ENCODE results near the gene CASP14.

CASP14 gene

DNA sequence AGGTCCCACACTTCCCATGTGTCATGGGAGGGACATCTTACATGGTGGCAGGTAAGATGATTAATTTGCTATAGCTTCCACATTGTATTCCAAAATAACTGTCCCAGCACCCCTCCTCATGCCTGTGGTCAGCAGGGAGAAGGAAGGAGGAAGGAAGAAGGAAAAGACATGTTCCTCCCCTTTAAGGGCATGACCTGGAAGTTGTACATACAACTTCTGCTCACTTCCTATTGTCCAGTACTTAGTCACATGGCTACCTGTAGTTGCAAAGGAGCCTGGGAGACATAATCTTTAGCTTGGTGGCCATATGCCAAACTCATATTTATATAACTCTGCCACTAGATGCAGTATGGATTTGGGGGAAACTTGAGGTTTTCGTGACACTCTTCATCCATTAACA, 17.6 kb upstream of the CASP14 start:
- Histone ChIP-seq H3K4me3 (ENCODE audit: low read depth, low read length, poor library complexity, severe bottlenecking) (no peak overlapping the region), H3K27me3 (ENCODE audit: insufficient read depth, low read length) (no peaks in the 10 kb centered on the region), H3F3A (ENCODE audit: insufficient read depth, low read length) (no peaks in the 10 kb centered on the region), H3K9me2 (ENCODE audit: low read depth, low read length) (no peaks in the 10 kb centered on the region), H3K4me2 (ENCODE audit: low read length) (no peak overlapping the region), H3K9ac (ENCODE audit: low read length) (no peak overlapping the region), H2AFZ (ENCODE audit: low read length) (no peak overlapping the region), H4K20me1 (ENCODE audit: insufficient read depth, low read length) (no peaks in the 10 kb centered on the region), H3K9me3 (ENCODE audit: low read length) (no peaks in the 10 kb centered on the region), H3K79me2 (ENCODE audit: insufficient read depth, low read length) (no peaks in the 10 kb centered on the region), H3K27ac (ENCODE audit: low read depth, low read length, poor library complexity, severe bottlenecking) (no peak overlapping the region), H3K36me3 (ENCODE audit: insufficient read depth, low read length) (no peaks in the 10 kb centered on the region), H3K4me1 (ENCODE audit: insufficient read depth, low read length, severe bottlenecking) (no peaks in the 10 kb centered on the region)
- TF ChIP-seq, protein P1, sequence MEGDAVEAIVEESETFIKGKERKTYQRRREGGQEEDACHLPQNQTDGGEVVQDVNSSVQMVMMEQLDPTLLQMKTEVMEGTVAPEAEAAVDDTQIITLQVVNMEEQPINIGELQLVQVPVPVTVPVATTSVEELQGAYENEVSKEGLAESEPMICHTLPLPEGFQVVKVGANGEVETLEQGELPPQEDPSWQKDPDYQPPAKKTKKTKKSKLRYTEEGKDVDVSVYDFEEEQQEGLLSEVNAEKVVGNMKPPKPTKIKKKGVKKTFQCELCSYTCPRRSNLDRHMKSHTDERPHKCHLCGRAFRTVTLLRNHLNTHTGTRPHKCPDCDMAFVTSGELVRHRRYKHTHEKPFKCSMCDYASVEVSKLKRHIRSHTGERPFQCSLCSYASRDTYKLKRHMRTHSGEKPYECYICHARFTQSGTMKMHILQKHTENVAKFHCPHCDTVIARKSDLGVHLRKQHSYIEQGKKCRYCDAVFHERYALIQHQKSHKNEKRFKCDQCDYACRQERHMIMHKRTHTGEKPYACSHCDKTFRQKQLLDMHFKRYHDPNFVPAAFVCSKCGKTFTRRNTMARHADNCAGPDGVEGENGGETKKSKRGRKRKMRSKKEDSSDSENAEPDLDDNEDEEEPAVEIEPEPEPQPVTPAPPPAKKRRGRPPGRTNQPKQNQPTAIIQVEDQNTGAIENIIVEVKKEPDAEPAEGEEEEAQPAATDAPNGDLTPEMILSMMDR (IDR thresholded peaks at IDR 0.05; ENCODE audit: low read length), result no peak
- TF ChIP-seq EZH2 (IDR thresholded peaks at IDR 0.05; ENCODE audit: borderline replicate concordance, low read length), result no peak

DNA sequence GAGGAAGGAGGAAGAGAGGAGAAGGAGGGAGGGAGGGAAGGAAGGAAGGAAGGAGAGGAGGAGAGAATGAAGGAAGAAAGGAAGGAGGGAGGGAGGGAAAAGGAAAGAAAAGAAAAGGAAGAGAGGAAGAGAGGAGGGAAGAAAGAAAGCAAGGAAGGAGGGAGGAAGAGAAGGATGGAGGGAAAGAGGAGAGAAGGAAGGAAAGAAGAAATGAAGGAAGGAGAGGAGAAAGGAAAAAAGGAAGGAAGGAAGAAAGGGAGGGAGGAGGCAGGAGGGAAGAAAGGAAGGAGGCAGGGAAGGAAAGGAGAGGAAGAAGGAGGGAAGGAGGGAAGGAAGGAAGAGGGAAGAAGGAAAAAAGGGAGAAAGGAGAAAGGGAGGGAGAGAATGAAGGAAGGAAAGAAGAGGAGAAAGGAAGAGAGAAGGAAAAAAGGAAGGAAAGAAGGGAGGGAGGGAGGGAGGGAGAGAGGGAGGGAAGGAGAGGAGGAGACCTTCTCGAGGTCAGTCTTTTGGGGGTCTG, 13.4 kb upstream of the CASP14 start:
- H3F3A ChIP-seq (ENCODE audit: insufficient read depth, low read length), result no peaks in the 10 kb centered on the region
- H3K4me2 ChIP-seq (ENCODE audit: low read length), result no peak overlapping the region
- no peaks in the 10 kb centered on the region for H3K79me2 ChIP-seq (ENCODE audit: insufficient read depth, low read length)
- H4K20me1 ChIP-seq (ENCODE audit: insufficient read depth, low read length), result no peaks in the 10 kb centered on the region
- no peak overlapping the region for H3K9ac ChIP-seq (ENCODE audit: low read length)
- H3K36me3 ChIP-seq (ENCODE audit: insufficient read depth, low read length), result no peaks in the 10 kb centered on the region
- no peak overlapping the region for H3K4me3 ChIP-seq (ENCODE audit: low read depth, low read length, poor library complexity, severe bottlenecking)
- no peaks in the 10 kb centered on the region for H3K27me3 ChIP-seq (ENCODE audit: insufficient read depth, low read length)
- no peak for TF ChIP-seq EZH2 (IDR thresholded peaks at IDR 0.05; ENCODE audit: borderline replicate concordance, low read length)
- TF ChIP-seq, protein P1 (IDR thresholded peaks at IDR 0.05; ENCODE audit: low read length), result no peak
- H2AFZ ChIP-seq (ENCODE audit: low read length), result no peak overlapping the region
- no peaks in the 10 kb centered on the region for H3K9me2 ChIP-seq (ENCODE audit: low read depth, low read length)
- H3K27ac ChIP-seq (ENCODE audit: low read depth, low read length, poor library complexity, severe bottlenecking), result no peak overlapping the region
- H3K9me3 ChIP-seq (ENCODE audit: low read length), result no peaks in the 10 kb centered on the region
- no peaks in the 10 kb centered on the region for H3K4me1 ChIP-seq (ENCODE audit: insufficient read depth, low read length, severe bottlenecking)

DNA sequence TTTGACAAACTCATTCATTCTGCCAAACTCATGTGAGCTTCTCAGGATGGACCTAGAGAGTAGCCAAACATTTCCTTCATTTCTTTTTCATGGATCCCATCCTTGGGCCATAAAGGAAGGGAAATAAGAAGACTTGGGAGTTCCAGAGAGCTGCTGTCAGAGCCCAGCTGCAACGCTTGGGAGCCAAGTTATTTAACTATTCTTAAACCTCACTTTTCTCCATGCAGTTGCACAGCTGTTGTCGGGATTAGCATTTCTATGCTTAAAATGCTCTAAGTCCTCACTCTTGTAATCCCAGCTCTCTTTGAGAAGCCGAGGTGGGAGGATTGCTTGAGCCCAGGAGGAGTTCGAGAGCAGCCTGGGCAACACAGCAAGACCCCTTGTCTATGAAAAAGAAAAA, 11.7 kb upstream of the CASP14 start:
- no peaks in the 10 kb centered on the region for H3K9me2 ChIP-seq (ENCODE audit: low read depth, low read length)
- H4K20me1 ChIP-seq (ENCODE audit: insufficient read depth, low read length), result no peaks in the 10 kb centered on the region
- no peaks in the 10 kb centered on the region for H3K36me3 ChIP-seq (ENCODE audit: insufficient read depth, low read length)
- H3K4me3 ChIP-seq (ENCODE audit: low read depth, low read length, poor library complexity, severe bottlenecking), result no peak overlapping the region
- H3K27me3 ChIP-seq (ENCODE audit: insufficient read depth, low read length), result no peaks in the 10 kb centered on the region
- H3F3A ChIP-seq (ENCODE audit: insufficient read depth, low read length), result no peaks in the 10 kb centered on the region
- no peak overlapping the region for H3K27ac ChIP-seq (ENCODE audit: low read depth, low read length, poor library complexity, severe bottlenecking)
- H2AFZ ChIP-seq (ENCODE audit: low read length), result no peak overlapping the region
- no peaks in the 10 kb centered on the region for H3K4me1 ChIP-seq (ENCODE audit: insufficient read depth, low read length, severe bottlenecking)
- TF ChIP-seq EZH2 (IDR thresholded peaks at IDR 0.05; ENCODE audit: borderline replicate concordance, low read length), result no peak
- TF ChIP-seq, protein P1 (IDR thresholded peaks at IDR 0.05; ENCODE audit: low read length), result no peak
- no peaks in the 10 kb centered on the region for H3K79me2 ChIP-seq (ENCODE audit: insufficient read depth, low read length)
- H3K9ac ChIP-seq (ENCODE audit: low read length), result no peak overlapping the region
- no peaks in the 10 kb centered on the region for H3K9me3 ChIP-seq (ENCODE audit: low read length)
- no peak overlapping the region for H3K4me2 ChIP-seq (ENCODE audit: low read length)
